HepG2 (cell line): ENCODE data around the gene ATG9A. TPM values are rescaled to one million over a fixed set of nuclear protein-coding genes. Genes with fewer than 3 reads are reported as not detected.

Experiments used
- AGO2 ChIP-seq: fragments of 200-400 bp; formaldehyde crosslinking; optimal IDR thresholded peaks from 2 replicates; pipeline ENCODE3; 2017; ENCODE audit warnings: mild to moderate bottlenecking, low read depth, low read length, moderate library complexity
- CREB3 ChIP-seq: sonication (generic); formaldehyde crosslinking; IDR thresholded peaks from 2 replicates; pipeline ENCODE4 v1.5.0; 2020; ENCODE audit warnings: missing genetic modification reagents
- CSRNP2 ChIP-seq: sonication (generic); formaldehyde crosslinking; conservative IDR thresholded peaks from 2 replicates; pipeline ENCODE4 v1.8.0; 2022; ENCODE audit warnings: low read depth, missing genetic modification reagents
- HDAC6 ChIP-seq: fragments of 200-600 bp; sonication (generic); IDR thresholded peaks from 2 replicates; pipeline ENCODE4 v1.7.0; 2017; ENCODE audit warnings: mild to moderate bottlenecking, antibody characterized with exemption, low read length, low read depth
- HNRNPUL1 ChIP-seq: fragments of 200-400 bp; formaldehyde crosslinking; IDR thresholded peaks from 2 replicates; pipeline ENCODE4 v1.6.1; 2017; ENCODE audit warnings: low read depth, mild to moderate bottlenecking, low read length, moderate library complexity
- IRF2 ChIP-seq: IDR thresholded peaks from 2 replicates; pipeline ENCODE4 v1.6.1; 2018; ENCODE audit warnings: missing genetic modification reagents, missing compliant biosample characterization
- KAT7 ChIP-seq: IDR thresholded peaks from 2 replicates; pipeline ENCODE4 v1.6.1; 2018; ENCODE audit warnings: borderline replicate concordance, missing compliant biosample characterization
- MATR3 ChIP-seq: sonication (generic); formaldehyde crosslinking; IDR thresholded peaks from 2 replicates; pipeline ENCODE4 v1.4.0; 2020; ENCODE audit warnings: missing genetic modification reagents
- NCOA5 ChIP-seq: sonication (generic); formaldehyde crosslinking; IDR thresholded peaks from 2 replicates; pipeline ENCODE4 v1.4.0; 2020; ENCODE audit warnings: missing genetic modification reagents
- NR3C1 ChIP-seq: sonication (generic); formaldehyde crosslinking; IDR thresholded peaks from 2 replicates; pipeline ENCODE4 v1.4.0; 2020; ENCODE audit warnings: missing genetic modification reagents
- POLR2G ChIP-seq: fragments of 200-400 bp; formaldehyde crosslinking; IDR thresholded peaks from 2 replicates; pipeline ENCODE4 v1.6.1; 2018; ENCODE audit warnings: mild to moderate bottlenecking, low read depth, low read length, moderate library complexity
- REL ChIP-seq: sonication (generic); formaldehyde crosslinking; conservative IDR thresholded peaks from 2 replicates; pipeline ENCODE4 v1.8.0; 2022; ENCODE audit warnings: mild to moderate bottlenecking, missing genetic modification reagents, moderate library complexity
- SNRNP70 ChIP-seq: fragments of 200-400 bp; formaldehyde crosslinking; IDR thresholded peaks from 2 replicates; pipeline ENCODE4 v1.6.1; 2017; ENCODE audit warnings: mild to moderate bottlenecking, low read depth, low read length, moderate library complexity
- SRY ChIP-seq: sonication (generic); formaldehyde crosslinking; IDR thresholded peaks from 2 replicates; pipeline ENCODE4 v1.8.0; 2022; ENCODE audit warnings: mild to moderate bottlenecking, missing genetic modification reagents
- ZBTB38 ChIP-seq: sonication (generic); formaldehyde crosslinking; IDR thresholded peaks from 2 replicates; pipeline ENCODE4 v1.5.1; 2020; ENCODE audit warnings: mild to moderate bottlenecking, missing genetic modification reagents
- ZFP91 ChIP-seq: sonication (generic); formaldehyde crosslinking; IDR thresholded peaks from 2 replicates; pipeline ENCODE4 v1.9.0; 2022; ENCODE audit warnings: missing genetic modification reagents, mild to moderate bottlenecking, borderline replicate concordance
- ZNF260 ChIP-seq: sonication (generic); formaldehyde crosslinking; IDR thresholded peaks from 2 replicates; pipeline ENCODE4 v1.4.0; 2020; ENCODE audit warnings: missing genetic modification reagents, low read depth, mild to moderate bottlenecking, borderline replicate concordance
- ZNF30 ChIP-seq: sonication (generic); formaldehyde crosslinking; IDR thresholded peaks from 2 replicates; pipeline ENCODE4 v1.5.0; 2020; ENCODE audit warnings: mild to moderate bottlenecking, missing genetic modification reagents
- ZNF430 ChIP-seq: sonication (generic); formaldehyde crosslinking; IDR thresholded peaks from 2 replicates; pipeline ENCODE4 v1.9.0; 2021; ENCODE audit warnings: mild to moderate bottlenecking, missing genetic modification reagents
- ZNF704 ChIP-seq: sonication (generic); formaldehyde crosslinking; IDR thresholded peaks from 2 replicates; pipeline ENCODE4 v1.8.1; 2023; ENCODE audit warnings: mild to moderate bottlenecking, inconsistent platforms, moderate library complexity, missing genetic modification reagents, borderline replicate concordance
- ZNF737 ChIP-seq: sonication (generic); formaldehyde crosslinking; IDR thresholded peaks from 2 replicates; pipeline ENCODE4 v1.5.0; 2020; ENCODE audit warnings: missing genetic modification reagents, mild to moderate bottlenecking, borderline replicate concordance
- ZNF781 ChIP-seq: sonication (generic); formaldehyde crosslinking; IDR thresholded peaks from 2 replicates; pipeline ENCODE4 v1.5.1; 2020; ENCODE audit warnings: borderline replicate concordance, mild to moderate bottlenecking, missing genetic modification reagents; ENCODE audit errors: not compliant biosample characterization
- ZNF790 ChIP-seq: sonication (generic); formaldehyde crosslinking; IDR thresholded peaks from 2 replicates; pipeline ENCODE4 v1.8.0; 2022; ENCODE audit warnings: missing genetic modification reagents, mild to moderate bottlenecking, borderline replicate concordance
- ZNF878 ChIP-seq: sonication (generic); formaldehyde crosslinking; IDR thresholded peaks from 2 replicates; pipeline ENCODE4 v1.8.1; 2023; ENCODE audit warnings: mild to moderate bottlenecking, missing genetic modification reagents, moderate library complexity
- polyA plus RNA-seq, 8 experiments: library from polyadenylated mRNA; depleted of rRNA in 3 of 8; stranded (reverse) in 7 of 8; unstranded in 1 of 8; fragments of >200 nt; fragmentation: Illumina TruSeq in 4 of 8; extraction: Trizol in 4 of 8; gene quantifications; 2 replicates each; pipeline versions ENCODE4 v1.2.1 to v1.2.3, GENCODE V29; 2011 to 2016; ENCODE audit warnings: low read depth in 4 of 8, missing spikeins in 1 of 8, mixed read lengths in 1 of 8; ENCODE audit not compliant: insufficient read depth in 1 of 8
- total RNA-seq, 5 experiments: library from RNA; depleted of rRNA; stranded (reverse); fragments of >200 nt; fragmentation: Illumina TruSeq; extraction: Trizol; gene quantifications; 2 replicates each; pipeline ENCODE4 v1.2.3, GENCODE V29; 2016; ENCODE audit warnings: low read depth in 1 of 5

ATG9A gene
- total and polyA plus RNA-seq, 2 of the 13 experiments (the other 11 are each of a cell fraction or from before 2014, with no cell fraction given): 35.0 to 131 TPM

GRCh38 chr2:219209236-219210195 lies 19.9 kb downstream of the ATG9A start (continued):
- no peak for TF ChIP-seq ZNF260 (CRISPR knock-in tag)
- TF ChIP-seq ZNF781 (CRISPR knock-in tag): no peak
- no peak for TF ChIP-seq ZNF30 (CRISPR knock-in tag)
- TF ChIP-seq ZNF878 (CRISPR knock-in tag): no peak
- no peak for TF ChIP-seq HNRNPUL1
- TF ChIP-seq AGO2: peak; percentile 56
- peak; percentile 66 for TF ChIP-seq POLR2G
- TF ChIP-seq ZNF737: peak; percentile 26; the same call in 1 of the 2 replicates
- no peak for TF ChIP-seq REL (CRISPR knock-in tag)
- no peak for TF ChIP-seq ZFP91 (CRISPR knock-in tag)
- no peak for TF ChIP-seq SNRNP70
- no peak for TF ChIP-seq IRF2 (CRISPR knock-in tag)
- no peak for TF ChIP-seq ZNF430 (CRISPR knock-in tag)
- no peak for TF ChIP-seq ZNF704
- no peak for TF ChIP-seq HDAC6
- TF ChIP-seq MATR3 (CRISPR knock-in tag): no peak
- TF ChIP-seq SRY (CRISPR knock-in tag): no peak
- no peak for TF ChIP-seq NR3C1
- no peak for TF ChIP-seq NCOA5 (CRISPR knock-in tag)
- no peak for TF ChIP-seq CSRNP2
- TF ChIP-seq ZBTB38 (CRISPR knock-in tag): peak; percentile 52; the same call in 1 of the 2 replicates
- TF ChIP-seq ZNF790 (CRISPR knock-in tag): no peak
- TF ChIP-seq CREB3 (CRISPR knock-in tag): no peak
- no peak for TF ChIP-seq KAT7 (CRISPR knock-in tag)
